Suppressor macrophage treated with lipopolysaccharide for 4 hours (primary cell): Measurements from ENCODE around the gene AGTR1.
"Not testable (repeated sequence)": the region's sequence is repeated elsewhere in the genome, so short reads cannot be mapped to it uniquely, and the experiment has no call there.

Experiments
- DNase-seq: peaks from one replicate; pipeline ENCODE4 v3.0.0-alpha.2; 2020

Gene AGTR1

DNA sequence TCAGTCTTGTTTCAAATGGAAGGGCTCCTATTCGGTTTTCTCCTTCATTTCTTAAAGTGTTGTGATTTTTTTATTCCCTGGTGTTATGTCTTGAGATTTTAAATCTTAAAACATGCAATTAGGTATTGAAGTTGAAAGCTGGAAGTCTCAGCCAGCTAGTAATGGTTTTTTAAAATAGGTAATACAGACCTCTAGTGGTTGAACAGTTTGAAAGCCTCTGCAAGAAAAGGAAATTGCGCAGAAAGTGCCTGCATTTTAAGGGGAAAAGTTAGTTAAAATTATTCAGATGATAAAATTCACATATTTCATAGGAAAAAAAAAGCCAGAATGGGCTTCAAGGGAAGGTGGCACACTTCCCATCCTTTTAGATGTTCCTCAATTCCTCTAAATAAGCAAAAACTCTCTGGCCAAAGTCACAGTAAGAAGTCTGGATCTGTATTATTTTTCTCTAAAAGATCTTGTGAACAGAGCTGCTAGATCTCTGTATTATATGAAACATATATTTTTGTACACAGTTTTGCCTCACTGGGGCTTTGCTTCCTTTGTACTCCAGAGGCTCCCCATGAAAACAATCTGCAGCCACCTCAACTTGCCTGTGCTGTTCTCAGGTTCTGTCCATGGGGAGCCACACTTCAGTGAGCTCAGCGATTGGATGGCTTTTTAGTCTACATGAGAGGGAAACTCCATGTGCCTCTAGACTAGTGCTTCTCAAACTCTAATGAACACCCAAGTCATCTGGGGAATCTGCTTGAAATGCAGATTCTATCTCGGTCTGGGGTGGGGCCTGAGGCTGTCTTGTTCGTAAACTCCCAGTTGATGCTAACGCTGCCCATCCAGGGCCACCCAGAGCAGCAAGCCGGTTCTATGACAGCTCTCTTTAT is 21.5 kb downstream of the AGTR1 start:
- no peak for DNase-seq

DNA sequence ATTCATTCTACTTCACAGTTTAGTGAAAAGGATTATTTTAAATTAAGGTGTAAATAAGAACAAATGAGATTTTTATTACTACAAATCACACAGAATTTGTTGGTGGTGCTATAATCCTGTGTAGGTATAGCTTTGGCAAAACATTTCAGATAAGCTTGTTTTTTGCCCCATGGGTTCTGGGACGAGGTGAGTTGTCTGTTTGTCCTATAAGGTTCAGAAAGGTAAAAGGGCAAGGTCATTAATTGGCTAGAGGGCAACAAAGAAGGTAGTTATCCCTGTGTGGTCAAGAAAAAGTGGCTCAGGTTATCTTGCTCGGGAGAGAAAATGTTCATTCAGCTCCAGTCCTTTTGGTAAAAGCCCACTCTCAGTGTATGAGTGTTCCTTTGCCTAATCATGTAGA is 23.2 kb downstream of the AGTR1 start:
- DNase-seq: no peak

DNA sequence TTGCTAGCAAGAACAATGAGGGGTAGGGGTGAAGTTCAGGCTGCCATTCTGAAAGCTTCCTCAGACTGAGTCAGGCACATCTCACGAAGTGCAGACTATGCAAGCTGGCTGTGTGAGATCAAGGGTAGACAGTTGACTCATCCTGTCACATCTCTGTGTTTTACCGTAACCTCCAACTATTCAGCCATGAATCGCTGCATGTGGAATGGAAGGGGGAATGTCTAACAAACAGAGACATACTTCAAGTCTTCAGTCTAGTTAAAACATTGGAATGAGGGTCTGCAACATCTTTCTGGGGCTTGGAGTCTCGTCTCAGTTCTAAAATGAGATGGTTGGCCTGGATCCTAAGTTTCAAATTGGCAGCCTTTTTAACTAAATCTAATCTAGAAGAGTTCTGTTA is 25.9 kb downstream of the AGTR1 start:
- no peak for DNase-seq

DNA sequence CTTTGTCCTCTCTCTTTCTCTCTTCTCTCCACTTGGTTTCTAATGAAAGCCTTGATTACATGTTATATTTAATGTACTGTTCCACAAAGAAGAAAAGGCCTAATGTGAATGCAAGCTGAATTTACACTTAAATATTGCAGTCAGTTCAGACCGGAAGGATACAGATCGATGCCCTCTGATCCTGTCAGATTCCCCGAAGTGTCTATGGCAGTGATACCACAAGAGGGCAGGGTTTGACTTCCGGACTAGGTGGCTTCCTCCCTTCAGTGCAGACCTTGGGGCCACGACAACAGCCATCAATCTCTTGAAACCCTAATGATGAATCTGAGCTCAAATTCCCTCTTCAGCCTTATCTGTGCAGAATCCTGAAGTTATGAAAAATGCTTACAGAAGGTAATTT is 29.5 kb downstream of the AGTR1 start:
- DNase-seq: peak; percentile 71

DNA sequence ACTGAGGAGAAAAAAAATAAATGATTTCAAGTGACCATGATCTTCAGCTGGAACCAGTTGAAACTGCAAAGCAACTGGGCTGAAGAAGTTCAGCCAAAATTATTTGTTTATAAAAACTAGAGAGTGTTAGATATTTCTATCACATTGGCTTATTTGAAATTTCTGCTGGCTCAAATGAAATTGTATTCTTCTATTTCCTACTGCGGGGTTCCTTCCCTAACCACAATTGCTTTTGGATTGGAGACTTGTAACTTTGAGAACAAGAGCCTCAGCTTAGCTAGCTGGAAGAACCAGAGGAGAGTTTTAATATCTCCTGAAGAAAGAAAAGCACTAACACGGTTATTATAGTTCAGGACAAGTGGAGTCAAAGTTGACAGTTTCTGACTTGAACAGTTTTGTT is 31.1 kb downstream of the AGTR1 start:
- no peak for DNase-seq

DNA sequence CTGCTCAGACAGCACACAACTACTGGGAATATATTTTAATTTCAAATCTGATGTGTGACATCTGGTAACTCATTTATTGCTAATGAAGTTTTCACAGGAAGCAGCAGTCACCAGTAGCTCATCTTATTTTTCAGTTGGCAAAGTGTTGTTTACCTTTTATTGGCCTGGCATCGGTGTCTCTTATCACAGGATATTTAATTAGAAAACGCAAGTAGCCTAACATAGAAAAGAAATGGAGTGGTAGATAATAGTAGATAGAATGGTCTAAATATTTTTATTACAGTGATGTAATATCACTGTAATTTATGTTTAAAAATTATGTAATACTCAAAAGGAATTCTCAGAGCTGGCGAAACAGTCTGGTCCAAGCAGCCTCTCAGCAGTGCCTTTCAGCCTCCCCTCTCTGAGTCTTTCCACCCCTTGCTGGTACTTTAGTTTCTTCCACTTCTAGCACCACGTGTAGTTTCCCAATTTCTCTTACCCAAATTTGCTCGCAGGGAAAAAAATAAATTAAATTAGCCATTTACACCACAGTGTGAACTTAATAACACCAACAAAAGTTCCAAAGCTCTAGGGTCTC is 31.9 kb downstream of the AGTR1 start:
- no peak for DNase-seq

DNA sequence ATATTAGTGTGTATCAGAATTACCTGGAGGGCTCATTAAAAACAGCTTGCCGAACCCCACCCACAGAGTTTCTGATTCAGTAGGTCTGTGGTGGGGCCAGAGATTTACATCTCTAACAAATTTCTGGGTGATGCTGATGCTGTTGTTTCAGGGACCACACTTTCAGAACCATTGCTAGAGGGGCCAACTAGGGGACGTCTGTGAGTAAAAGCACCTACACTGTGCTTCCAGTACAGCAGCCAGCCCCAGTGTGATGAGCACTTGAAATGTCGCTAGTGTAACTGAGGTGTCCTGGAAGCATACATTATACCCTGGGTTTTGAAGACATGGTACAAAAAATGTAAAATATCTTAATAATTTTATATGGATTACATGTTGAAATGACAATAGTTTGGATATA is 33.0 kb downstream of the AGTR1 start:
- DNase-seq: no peak

DNA sequence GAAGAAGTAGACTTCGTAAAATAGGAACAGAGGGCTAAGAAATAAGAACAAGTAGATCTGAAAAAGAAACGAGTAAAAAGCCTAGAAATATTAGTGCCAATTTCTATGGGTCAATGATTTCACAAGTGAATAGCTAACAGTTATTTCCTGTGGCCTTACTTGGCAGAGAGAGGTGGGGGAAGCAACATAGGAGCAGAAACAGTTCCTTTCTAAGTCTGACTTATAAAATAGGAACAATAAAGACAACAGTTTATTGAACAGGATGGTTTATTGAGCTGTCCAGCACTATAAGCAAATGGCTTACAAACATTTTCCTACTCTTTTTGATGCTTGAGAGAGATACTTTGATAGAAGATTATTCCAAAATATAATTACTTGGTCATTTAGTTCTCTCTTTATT is 37.9 kb downstream of the AGTR1 start:
- no peak for DNase-seq

DNA sequence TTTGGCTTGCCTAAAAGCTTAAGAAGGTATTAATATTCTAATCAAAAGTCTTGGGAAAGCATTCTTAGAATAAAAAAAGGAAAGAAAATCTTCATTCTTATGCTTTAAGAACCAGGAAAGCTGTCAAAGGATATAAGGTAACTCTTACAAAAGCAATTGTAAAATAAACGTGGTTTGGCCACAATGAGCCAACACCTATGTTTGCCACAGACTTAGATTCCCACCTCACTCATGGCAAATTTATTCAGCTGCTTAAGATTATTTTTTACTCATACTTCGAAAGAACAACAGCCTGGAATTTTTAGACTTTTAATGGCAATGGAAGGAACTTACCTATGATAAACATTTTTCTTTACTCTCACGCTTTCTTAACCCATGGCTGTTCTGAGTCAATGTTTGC is 38.4 kb downstream of the AGTR1 start:
- DNase-seq: no peak

DNA sequence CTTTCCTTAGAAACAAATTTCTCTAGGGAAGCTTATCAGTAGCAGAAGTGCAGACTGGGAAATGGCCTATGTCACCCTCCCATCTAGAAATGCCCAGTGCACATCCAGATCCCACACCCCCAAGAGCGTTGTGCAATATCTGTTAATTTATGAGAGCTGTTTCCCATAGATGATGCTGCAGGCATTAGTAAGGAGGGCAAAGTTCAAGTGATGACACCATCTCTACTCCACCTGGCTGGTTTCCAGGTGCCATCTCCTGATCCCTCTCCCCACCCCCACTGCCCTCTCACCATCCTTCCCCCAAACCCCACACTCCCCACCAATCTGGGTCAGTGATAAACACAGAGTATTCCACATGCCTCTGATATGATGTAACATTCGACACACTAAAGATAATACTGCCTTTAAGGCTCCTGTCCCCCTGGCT is 39.4 kb downstream of the AGTR1 start:
- peak; percentile 24 for DNase-seq

DNA sequence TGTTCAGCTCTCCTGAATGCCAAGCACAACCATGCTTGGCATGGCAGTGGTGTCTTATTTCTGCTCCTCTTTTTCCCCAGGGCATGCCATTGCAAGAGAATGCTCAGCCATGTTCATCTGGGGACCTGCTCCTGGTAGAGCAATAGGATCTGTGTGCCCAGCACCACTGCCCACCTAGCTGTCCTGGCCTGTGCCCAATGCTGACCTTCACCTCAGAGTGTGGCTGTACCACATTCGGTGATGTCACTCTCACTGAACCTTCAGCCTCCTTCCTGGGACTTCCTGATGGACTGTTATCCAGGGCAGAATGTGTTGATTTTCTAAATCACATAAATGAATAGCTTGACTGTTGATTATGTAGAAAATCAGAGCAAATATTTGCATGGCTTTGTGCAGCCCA is 42.0 kb downstream of the AGTR1 start:
- no peak for DNase-seq

DNA sequence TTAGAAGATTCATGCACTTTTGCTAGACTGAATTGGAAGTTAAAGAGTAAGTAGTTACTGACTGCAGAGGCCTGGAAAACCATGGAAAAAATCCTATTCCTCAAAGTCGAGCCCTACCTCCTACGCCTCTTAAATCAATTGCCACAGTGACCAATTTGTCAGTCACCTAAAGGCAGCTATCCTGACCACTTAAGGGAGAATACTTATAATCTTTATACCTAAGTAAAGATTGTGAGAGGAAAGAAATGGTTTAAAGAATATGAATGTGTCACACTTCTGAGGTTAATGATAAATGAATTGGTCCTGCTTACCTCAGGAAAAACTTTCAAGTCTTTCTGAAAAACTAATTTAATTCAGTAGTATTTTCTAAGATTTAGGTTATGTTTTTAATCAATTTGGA is 42.6 kb downstream of the AGTR1 start:
- DNase-seq: no peak

DNA sequence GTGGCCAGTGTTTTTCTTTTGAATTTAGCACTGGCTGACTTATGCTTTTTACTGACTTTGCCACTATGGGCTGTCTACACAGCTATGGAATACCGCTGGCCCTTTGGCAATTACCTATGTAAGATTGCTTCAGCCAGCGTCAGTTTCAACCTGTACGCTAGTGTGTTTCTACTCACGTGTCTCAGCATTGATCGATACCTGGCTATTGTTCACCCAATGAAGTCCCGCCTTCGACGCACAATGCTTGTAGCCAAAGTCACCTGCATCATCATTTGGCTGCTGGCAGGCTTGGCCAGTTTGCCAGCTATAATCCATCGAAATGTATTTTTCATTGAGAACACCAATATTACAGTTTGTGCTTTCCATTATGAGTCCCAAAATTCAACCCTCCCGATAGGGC is 43.5 kb downstream of the AGTR1 start:
- DNase-seq: no peak

DNA sequence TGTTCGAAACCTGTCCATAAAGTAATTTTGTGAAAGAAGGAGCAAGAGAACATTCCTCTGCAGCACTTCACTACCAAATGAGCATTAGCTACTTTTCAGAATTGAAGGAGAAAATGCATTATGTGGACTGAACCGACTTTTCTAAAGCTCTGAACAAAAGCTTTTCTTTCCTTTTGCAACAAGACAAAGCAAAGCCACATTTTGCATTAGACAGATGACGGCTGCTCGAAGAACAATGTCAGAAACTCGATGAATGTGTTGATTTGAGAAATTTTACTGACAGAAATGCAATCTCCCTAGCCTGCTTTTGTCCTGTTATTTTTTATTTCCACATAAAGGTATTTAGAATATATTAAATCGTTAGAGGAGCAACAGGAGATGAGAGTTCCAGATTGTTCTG is 44.4 kb downstream of the AGTR1 start:
- DNase-seq: no peak

DNA sequence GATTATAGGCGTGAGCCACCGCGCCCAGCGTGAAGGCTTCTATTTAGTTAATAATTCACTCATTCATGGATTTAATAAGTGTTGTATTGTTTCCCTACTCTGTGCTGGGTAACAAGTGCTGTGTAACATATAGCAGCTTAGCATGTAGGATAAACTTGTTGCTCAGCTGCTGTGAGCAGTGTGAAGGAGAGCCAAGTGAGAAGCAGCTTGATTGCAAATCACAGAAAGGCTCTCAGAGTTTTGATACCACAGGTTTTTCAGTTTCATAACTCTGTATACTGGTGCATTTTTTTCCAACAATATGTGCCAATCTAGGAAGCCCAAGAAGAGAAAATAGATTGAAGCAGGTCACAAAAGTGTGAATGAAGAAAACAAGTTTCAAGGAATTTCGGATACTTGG is 48.4 kb downstream of the AGTR1 start:
- no peak for DNase-seq

DNA sequence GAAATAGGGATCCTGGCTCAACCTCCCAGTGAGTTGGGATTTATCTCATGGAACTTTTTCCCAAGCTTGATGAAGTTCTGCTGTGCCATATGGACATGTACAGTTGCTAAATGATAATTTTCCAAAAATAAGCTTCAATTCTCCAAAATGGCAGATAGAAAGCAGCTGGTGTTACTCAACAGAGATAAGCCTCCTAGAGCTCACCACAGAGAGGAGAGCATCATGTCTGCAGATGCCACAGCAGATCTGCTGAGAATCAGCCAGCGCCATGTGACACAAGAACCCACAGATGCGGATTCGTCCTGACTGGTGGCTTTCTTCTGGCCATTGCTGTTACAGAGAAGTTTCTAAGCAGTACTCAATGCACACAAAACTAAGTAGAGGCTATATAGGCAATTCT is 50.6 kb downstream of the AGTR1 start:
- no peak for DNase-seq

DNA sequence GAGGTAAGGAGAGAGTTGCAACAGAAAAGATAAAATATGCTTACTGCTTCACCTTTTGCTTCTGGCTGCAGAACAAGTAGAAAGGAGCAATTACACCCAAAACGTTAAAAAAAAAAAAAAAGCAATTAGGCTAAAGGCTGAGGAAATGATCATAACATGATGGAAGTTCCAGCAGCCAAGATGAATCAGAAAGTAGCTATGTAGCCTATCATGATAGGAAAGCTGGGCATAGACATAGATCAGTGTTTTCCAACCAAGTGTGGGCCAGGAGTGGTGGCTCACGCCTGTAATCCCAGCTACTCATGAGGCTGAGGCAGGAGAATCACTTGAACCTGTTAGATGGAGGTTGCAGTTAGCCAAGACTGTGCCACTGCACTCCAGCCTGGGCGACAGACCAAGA is 52.6 kb downstream of the AGTR1 start:
- no peak for DNase-seq

DNA sequence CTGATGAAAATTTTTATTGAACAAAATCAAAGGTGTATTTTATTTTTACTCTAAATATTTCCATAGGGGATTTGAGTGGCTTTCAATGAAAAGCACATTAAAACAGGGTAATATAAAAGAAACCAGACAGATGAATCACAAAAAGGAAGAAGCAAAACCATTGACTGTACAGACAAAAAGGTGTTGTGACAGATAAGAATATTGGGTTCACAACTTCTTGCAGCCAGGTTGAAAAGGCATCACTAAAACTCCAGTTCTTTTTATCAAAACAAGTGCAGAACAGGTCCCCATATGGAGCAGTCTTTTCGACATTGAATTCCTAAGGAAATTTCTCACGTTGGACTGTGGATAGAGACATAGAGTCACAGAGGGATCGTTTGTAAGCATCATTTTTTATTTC is 53.8 kb downstream of the AGTR1 start:
- DNase-seq: no peak

DNA sequence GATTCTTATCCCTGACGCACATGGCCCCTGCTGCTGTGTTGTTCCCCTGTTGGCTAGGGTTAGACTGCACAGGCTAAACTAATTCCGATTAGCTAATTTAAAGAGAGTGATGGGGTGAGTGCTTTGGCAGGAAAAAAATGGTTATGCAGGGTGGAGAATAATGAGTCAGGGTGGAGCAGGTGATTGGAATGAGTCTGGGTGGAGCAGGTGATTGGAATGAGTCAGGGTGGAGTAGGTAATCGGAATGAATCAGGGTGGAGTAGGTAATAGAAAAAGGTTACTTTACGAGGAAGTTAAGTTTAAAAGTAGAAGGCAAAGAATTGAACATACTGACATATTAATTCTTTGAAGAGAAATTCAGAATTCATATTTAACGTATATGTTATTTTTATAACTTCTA is 55.7 kb downstream of the AGTR1 start:
- not testable (repeated sequence) for DNase-seq

DNA sequence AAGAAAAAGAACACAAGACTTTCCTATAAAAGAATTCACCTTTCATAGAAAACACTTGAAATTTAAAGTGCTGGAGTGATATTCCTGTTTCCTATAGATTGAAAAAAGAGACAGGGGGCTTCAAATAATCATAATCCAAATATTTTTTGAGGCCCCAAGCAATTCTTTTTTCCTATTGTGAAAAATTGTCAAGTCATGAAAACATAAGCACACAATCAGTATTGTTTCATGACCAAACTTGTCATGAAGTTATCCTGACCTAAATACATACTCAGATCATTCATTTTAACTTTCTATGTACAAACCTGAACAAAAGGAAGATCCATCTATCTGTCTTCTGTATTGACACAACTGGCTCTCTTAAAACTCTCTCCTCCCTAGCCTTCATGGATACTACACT is 57.9 kb downstream of the AGTR1 start:
- no peak for DNase-seq

DNA sequence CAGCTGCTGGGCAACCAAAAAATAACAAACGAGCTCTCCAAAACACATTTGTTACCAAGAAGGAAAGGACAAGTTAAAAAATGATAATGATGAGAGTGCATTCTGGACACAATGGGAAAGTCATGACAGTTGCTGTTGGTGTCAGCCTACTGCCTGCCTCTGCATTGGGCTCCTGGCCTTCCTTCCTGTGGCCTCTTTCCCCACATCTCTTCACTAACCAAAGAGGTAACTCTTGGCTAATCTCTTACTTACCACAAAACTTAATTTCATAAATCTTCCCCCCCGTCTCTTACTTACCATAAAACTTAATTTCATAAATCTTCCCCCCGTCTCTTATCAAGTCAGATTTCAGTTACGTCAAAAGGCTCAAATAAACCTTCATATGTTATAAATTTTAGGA is 58.6 kb downstream of the AGTR1 start:
- DNase-seq: no peak

DNA sequence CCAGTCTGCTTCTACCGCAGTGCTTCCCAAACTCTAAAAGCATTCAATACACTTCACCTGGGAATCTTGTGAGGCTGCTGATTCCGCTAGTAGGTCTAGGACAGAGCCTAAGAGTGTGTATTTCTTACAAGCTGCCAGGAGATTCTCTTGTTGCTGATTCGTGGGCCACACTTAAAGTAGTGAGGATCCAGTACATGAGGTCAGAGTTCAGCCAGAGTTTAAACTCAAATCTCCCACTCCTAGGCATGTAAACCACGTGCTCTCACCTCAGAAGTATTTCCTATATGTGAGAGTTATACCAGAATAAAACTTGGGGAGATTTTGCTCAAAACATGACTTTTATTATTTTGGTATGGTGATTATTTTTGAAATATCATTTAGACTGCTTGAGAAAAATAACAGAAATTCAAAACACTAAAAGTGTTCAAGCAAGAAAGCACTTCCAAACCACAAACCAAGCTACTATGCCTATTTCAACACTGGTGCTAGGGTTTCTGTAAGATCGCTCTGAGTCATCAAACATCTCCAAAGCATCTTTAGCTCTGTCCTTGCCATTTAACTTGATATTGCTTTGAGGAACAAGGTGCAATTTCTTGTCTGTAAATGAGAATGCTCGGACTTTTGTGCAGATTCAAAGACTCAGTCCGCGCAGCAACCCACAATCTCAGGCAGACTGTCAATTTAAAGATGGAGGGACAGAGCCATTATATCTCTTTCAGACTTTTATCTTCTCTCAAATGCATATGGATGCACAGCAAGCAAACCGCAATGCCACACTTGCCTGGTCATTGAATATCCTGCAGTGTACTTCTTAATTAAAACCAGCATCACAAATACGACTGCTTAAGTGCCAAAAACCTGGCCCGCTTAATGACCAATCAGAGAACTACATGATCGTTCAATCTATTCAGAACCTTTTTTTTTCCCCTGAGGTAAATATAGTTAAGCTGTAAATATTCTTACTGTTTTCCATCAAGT is 59.8 kb downstream of the AGTR1 start:
- peak; percentile 83 for DNase-seq

DNA sequence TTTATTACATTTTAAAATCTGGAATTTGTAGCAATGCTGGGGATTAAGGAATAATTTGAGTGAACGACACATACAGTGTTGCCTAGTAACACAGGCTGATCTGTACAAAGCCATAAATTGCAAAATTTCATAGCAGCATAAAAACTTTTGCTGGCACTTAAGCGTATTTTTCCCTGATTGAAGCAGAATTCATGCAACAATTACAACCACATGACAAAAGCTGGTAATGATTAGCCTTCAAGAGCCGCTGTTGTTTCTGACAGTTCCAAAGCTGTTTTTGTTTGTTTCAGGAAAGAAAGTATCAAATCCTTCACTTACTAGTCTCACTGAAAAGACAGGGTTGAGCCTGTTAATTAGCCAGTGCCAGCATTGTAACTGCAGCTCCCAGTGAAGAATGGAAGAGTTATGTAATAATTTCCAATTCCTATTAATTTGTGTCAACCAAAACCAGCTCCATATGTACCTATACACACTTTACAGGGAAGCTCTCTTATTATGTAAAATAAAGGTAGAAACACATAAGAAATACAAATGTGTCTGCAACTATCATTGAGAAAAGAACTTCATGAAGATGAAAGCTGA is 60.7 kb downstream of the AGTR1 start:
- DNase-seq: no peak
